K562 treated with DMSO at 1 percent for 12 hours (cell line): ENCODE results near the gene FANCC. TPM values are rescaled to one million over a fixed set of nuclear protein-coding genes. Genes with fewer than 3 reads are reported as not detected.

Experiments
- total RNA-seq: library from RNA; unstranded; fragments of 300-600 nt; gene quantifications from 2 replicates; pipeline ENCODE4 v1.2.3, GENCODE V29; 2022; ENCODE audit not compliant: insufficient read depth

FANCC gene, protein sequence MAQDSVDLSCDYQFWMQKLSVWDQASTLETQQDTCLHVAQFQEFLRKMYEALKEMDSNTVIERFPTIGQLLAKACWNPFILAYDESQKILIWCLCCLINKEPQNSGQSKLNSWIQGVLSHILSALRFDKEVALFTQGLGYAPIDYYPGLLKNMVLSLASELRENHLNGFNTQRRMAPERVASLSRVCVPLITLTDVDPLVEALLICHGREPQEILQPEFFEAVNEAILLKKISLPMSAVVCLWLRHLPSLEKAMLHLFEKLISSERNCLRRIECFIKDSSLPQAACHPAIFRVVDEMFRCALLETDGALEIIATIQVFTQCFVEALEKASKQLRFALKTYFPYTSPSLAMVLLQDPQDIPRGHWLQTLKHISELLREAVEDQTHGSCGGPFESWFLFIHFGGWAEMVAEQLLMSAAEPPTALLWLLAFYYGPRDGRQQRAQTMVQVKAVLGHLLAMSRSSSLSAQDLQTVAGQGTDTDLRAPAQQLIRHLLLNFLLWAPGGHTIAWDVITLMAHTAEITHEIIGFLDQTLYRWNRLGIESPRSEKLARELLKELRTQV
- 6.9 and 16.7 TPM in 2 replicates for total RNA-seq

GRCh38 chr9:95317119-95317892, at the start of gene FANCC:
TSS of gene FANCC (minus strand) at chr9:95317709. CDS start at chr9:95249291, 68,418 bp downstream.

Other genes starting within 250 kb of the FANCC start
- gene PTCH1, start 199.3 kb upstream of the FANCC start, total RNA-seq = 0.89 and 6.0 TPM in 2 replicates